HG03342 (cell line): ENCODE measurements around the gene ELP5.

Experiments used
- ATAC-seq: cut with Tn5 transposase; IDR thresholded peaks from one replicate; pipeline ENCODE4 v1.9.1; 2021; ENCODE audit warnings: mild to moderate bottlenecking, moderate library complexity; ENCODE audit not compliant: unreplicated experiment

ELP5 gene

GRCh38 chr17:7251661-7252175, 297 bp upstream of the ELP5 start, which contains the start of gene CTDNEP1:
Gene CTDNEP1, minus strand, starts transcription at chr17:7251734. Its CDS starts 438 bp downstream, at chr17:7251296.
- peak; percentile 74 for ATAC-seq

- no peak for ATAC-seq
Observed at GRCh38 chr17:7253082-7253481, 1.1 kb downstream of the ELP5 start.

GRCh38 chr17:7254511-7254910, 2.5 kb downstream of the ELP5 start:
- no peak for ATAC-seq

- ATAC-seq, result no peak
Observed at GRCh38 chr17:7256766-7257456, 4.9 kb downstream of the ELP5 start.

GRCh38 chr17:7258731-7259554, 6.9 kb downstream of the ELP5 start:
- ATAC-seq, result no peak

- ATAC-seq, result no peak
Observed at GRCh38 chr17:7259555-7259889, 7.5 kb downstream of the ELP5 start.

- ATAC-seq, result no peak
Observed at GRCh38 chr17:7260151-7260550, 8.1 kb downstream of the ELP5 start.

GRCh38 chr17:7260651-7261378, 8.8 kb downstream of the ELP5 start:
- no peak for ATAC-seq

GRCh38 chr17:7261379-7262191, 9.6 kb downstream of the ELP5 start:
- no peak for ATAC-seq

GRCh38 chr17:7262192-7262934, 10.3 kb downstream of the ELP5 start, which contains the start of gene CLDN7:
Gene CLDN7, minus strand, starts transcription at chr17:7262478. Its CDS starts 435 bp downstream, at chr17:7262043.
- ATAC-seq, result no peak

- no peak for ATAC-seq
Observed at GRCh38 chr17:7262935-7263800, 11.2 kb downstream of the ELP5 start.

GRCh38 chr17:7263801-7264078, 11.7 kb downstream of the ELP5 start:
- no peak for ATAC-seq

- ATAC-seq, result no peak
Observed at GRCh38 chr17:7266784-7267183, 14.8 kb downstream of the ELP5 start.

- ATAC-seq, result no peak
Observed at GRCh38 chr17:7279448-7279847, 27.4 kb downstream of the ELP5 start.

GRCh38 chr17:7280519-7281073, 28.6 kb downstream of the ELP5 start:
- ATAC-seq, result peak; percentile 61

GRCh38 chr17:7281074-7281952, 29.3 kb downstream of the ELP5 start, which contains the start of gene SLC2A4:
Gene SLC2A4, plus strand, starts transcription at chr17:7281718. Its CDS starts 217 bp downstream, at chr17:7281935.
- ATAC-seq, result peak; percentile 63

GRCh38 chr17:7281953-7282751, 30.1 kb downstream of the ELP5 start:
- no peak for ATAC-seq
